SK-N-SH treated with all-trans-retinoic acid at 6 μM for 48 hours (cell line): ENCODE data around the gene PNKD.

Experiments
- ATAC-seq: fragments of 200-7000 bp; cut with Tn5 transposase; 3 replicates; pipeline ENCODE4 v1.9.1; 2020; ENCODE audit warnings: mild to moderate bottlenecking, moderate library complexity
- ARNTL ChIP-seq: fragments of 450-650 bp; formaldehyde crosslinking; IDR thresholded peaks from 2 replicates; pipeline ENCODE4 v1.5.0; 2020; ENCODE audit warnings: low read depth, mild to moderate bottlenecking, moderate library complexity, borderline replicate concordance
- BACH2 ChIP-seq: fragments of 250-450 bp; sonication (Bioruptor Pico); IDR thresholded peaks from 2 replicates; pipeline ENCODE4 v1.9.0; 2021; ENCODE audit warnings: mild to moderate bottlenecking, borderline replicate concordance
- CREB5 ChIP-seq: fragments of 250-450 bp; sonication (Bioruptor Pico); IDR thresholded peaks from 2 replicates; pipeline ENCODE4 v1.5.1; 2020; ENCODE audit warnings: low read depth, mild to moderate bottlenecking, moderate library complexity
- CSDC2 ChIP-seq: fragments of 250-450 bp; sonication (Bioruptor Pico); IDR thresholded peaks from 2 replicates; pipeline ENCODE4 v1.5.0; 2020; ENCODE audit warnings: mild to moderate bottlenecking, moderate library complexity
- CSRNP3 ChIP-seq: fragments of 250-450 bp; sonication (Bioruptor Pico); IDR thresholded peaks from 2 replicates; pipeline ENCODE4 v1.5.1; 2021; ENCODE audit warnings: mild to moderate bottlenecking, moderate library complexity
- ESRRG ChIP-seq: fragments of 250-450 bp; sonication (Bioruptor Pico); IDR thresholded peaks from 2 replicates; pipeline ENCODE4 v1.6.1; 2021; ENCODE audit warnings: mild to moderate bottlenecking
- GLIS3 ChIP-seq: fragments of 250-450 bp; sonication (Bioruptor Pico); IDR thresholded peaks from 2 replicates; pipeline ENCODE4 v1.5.0; 2020; ENCODE audit warnings: mild to moderate bottlenecking, moderate library complexity
- ISL1 ChIP-seq: fragments of 250-450 bp; sonication (Bioruptor Pico); IDR thresholded peaks from 2 replicates; pipeline ENCODE4 v2.1.2; 2022; ENCODE audit warnings: mild to moderate bottlenecking, moderate library complexity
- OSR1 ChIP-seq: fragments of 250-450 bp; sonication (Bioruptor Pico); IDR thresholded peaks from 2 replicates; pipeline ENCODE4 v1.8.0; 2022; ENCODE audit warnings: moderate library complexity, mild to moderate bottlenecking, inconsistent platforms
- POU6F1 ChIP-seq: fragments of 250-450 bp; sonication (Bioruptor Pico); IDR thresholded peaks from 2 replicates; pipeline ENCODE4 v1.8.0; 2021; ENCODE audit warnings: low read depth, mild to moderate bottlenecking, moderate library complexity, borderline replicate concordance
- PPARA ChIP-seq: fragments of 250-450 bp; sonication (Bioruptor Pico); IDR thresholded peaks from 2 replicates; pipeline ENCODE4 v1.5.0; 2020; ENCODE audit warnings: mild to moderate bottlenecking, borderline replicate concordance
- RARB ChIP-seq: fragments of 250-450 bp; sonication (Bioruptor Pico); IDR thresholded peaks from 2 replicates; pipeline ENCODE4 v1.8.0; 2021; ENCODE audit warnings: mild to moderate bottlenecking, moderate library complexity
- SNAI2 ChIP-seq: fragments of 250-450 bp; sonication (Bioruptor Pico); IDR thresholded peaks from 2 replicates; pipeline ENCODE4 v1.5.0; 2020; ENCODE audit warnings: mild to moderate bottlenecking, moderate library complexity
- TCF4 ChIP-seq: fragments of 250-450 bp; sonication (Bioruptor Pico); IDR thresholded peaks from 2 replicates; pipeline ENCODE4 v1.8.0; 2021; ENCODE audit warnings: mild to moderate bottlenecking, moderate library complexity, borderline replicate concordance
- TOX ChIP-seq: fragments of 250-450 bp; sonication (Bioruptor Pico); IDR thresholded peaks from 2 replicates; pipeline ENCODE4 v1.8.0; 2021; ENCODE audit warnings: mild to moderate bottlenecking, moderate library complexity, borderline replicate concordance
- TSHZ2 ChIP-seq: fragments of 250-450 bp; sonication (Bioruptor Pico); IDR thresholded peaks from 2 replicates; pipeline ENCODE4 v1.5.0; 2020; ENCODE audit warnings: mild to moderate bottlenecking, moderate library complexity
- ZC3H10 ChIP-seq: fragments of 250-450 bp; sonication (Bioruptor Pico); IDR thresholded peaks from 2 replicates; pipeline ENCODE4 v1.5.1; 2021; ENCODE audit warnings: mild to moderate bottlenecking, moderate library complexity
- ZFP3 ChIP-seq: fragments of 250-450 bp; sonication (Bioruptor Pico); IDR thresholded peaks from 2 replicates; pipeline ENCODE4 v1.5.0; 2020; ENCODE audit warnings: mild to moderate bottlenecking, moderate library complexity
- ZFP30 ChIP-seq: fragments of 450-650 bp; formaldehyde crosslinking; IDR thresholded peaks from 2 replicates; pipeline ENCODE4 v1.5.0; 2022; ENCODE audit warnings: mild to moderate bottlenecking, moderate library complexity
- ZNF565 ChIP-seq: fragments of 450-650 bp; formaldehyde crosslinking; conservative IDR thresholded peaks from 2 replicates; pipeline ENCODE4 v1.5.0; 2020; ENCODE audit warnings: low read depth, mild to moderate bottlenecking, moderate library complexity
- ZNF70 ChIP-seq: fragments of 450-650 bp; formaldehyde crosslinking; IDR thresholded peaks from 2 replicates; pipeline ENCODE4 v1.5.0; 2020; ENCODE audit warnings: mild to moderate bottlenecking, moderate library complexity
- ZNF8 ChIP-seq: fragments of 450-650 bp; formaldehyde crosslinking; IDR thresholded peaks from 2 replicates; pipeline ENCODE4 v1.5.0; 2020; ENCODE audit warnings: mild to moderate bottlenecking, moderate library complexity

PNKD gene

GRCh38 chr2:218235017-218235416 is 35.3 kb upstream of the PNKD start:
- TF ChIP-seq GLIS3 (CRISPR knock-in tag): no peak
- TF ChIP-seq ZFP30 (CRISPR knock-in tag): no peak
- TF ChIP-seq OSR1 (CRISPR knock-in tag): no peak
- TF ChIP-seq ZNF565 (CRISPR knock-in tag): no peak
- no peak for TF ChIP-seq TSHZ2 (CRISPR knock-in tag)
- no peak for TF ChIP-seq CREB5 (CRISPR knock-in tag)
- TF ChIP-seq ISL1 (CRISPR knock-in tag): no peak
- TF ChIP-seq BACH2 (CRISPR knock-in tag): no peak
- TF ChIP-seq ZFP3 (CRISPR knock-in tag): no peak
- TF ChIP-seq POU6F1: no peak
- no peak for TF ChIP-seq TCF4 (CRISPR knock-in tag)
- TF ChIP-seq RARB (CRISPR knock-in tag): no peak
- no peak for TF ChIP-seq CSRNP3
- TF ChIP-seq ARNTL (CRISPR knock-in tag): no peak
- no peak for TF ChIP-seq PPARA
- TF ChIP-seq ESRRG (CRISPR knock-in tag): no peak
- no peak for TF ChIP-seq ZC3H10
- no peak for TF ChIP-seq CSDC2 (CRISPR knock-in tag)
- TF ChIP-seq ZNF70: no peak
- TF ChIP-seq SNAI2 (CRISPR knock-in tag): no peak
- no peak for ATAC-seq

GRCh38 chr2:218236829-218237228 is 33.5 kb upstream of the PNKD start:
- TF ChIP-seq ZFP3 (CRISPR knock-in tag) (no peak), ZNF70 (no peak), ZFP30 (CRISPR knock-in tag) (no peak), CREB5 (CRISPR knock-in tag) (no peak), ZC3H10 (no peak), TOX (CRISPR knock-in tag) (no peak), TSHZ2 (CRISPR knock-in tag) (no peak), ZNF8 (no peak), CSDC2 (CRISPR knock-in tag) (no peak), OSR1 (CRISPR knock-in tag) (no peak), CSRNP3 (no peak), GLIS3 (CRISPR knock-in tag) (no peak), ISL1 (CRISPR knock-in tag) (no peak), ZNF565 (CRISPR knock-in tag) (no peak), ARNTL (CRISPR knock-in tag) (no peak), POU6F1 (no peak), BACH2 (CRISPR knock-in tag) (no peak), RARB (CRISPR knock-in tag) (no peak), TCF4 (CRISPR knock-in tag) (no peak)
- TF ChIP-seq, all 23 proteins: peak for 0
- no peak for ATAC-seq
